ENCODE measurements around the gene CMTM2. TPM values are rescaled to one million over a fixed set of nuclear protein-coding genes. Genes with fewer than 3 reads are reported as not detected.

CMTM2 gene
- total RNA-seq, 1 donor from 2014 or later, result not detected

- Histone ChIP-seq H3K4me3 (no peak overlapping the region), H3K27ac (no peak overlapping the region), H3F3A (ENCODE audit: low read depth) (no peaks in the 10 kb centered on the region), H3K9ac (no peak overlapping the region), H2AFZ (replicated peaks) (no peak overlapping the region), H3K9me3 (ENCODE audit: low read depth) (no peaks in the 10 kb centered on the region), H3K79me2 (ENCODE audit: low read depth) (no peaks in the 10 kb centered on the region), H3K4me1 (no peaks in the 10 kb centered on the region), H3K36me3 (no peaks in the 10 kb centered on the region), H3K4me2 (no peak overlapping the region), H3K27me3 (no peaks in the 10 kb centered on the region), H4K20me1 (ENCODE audit: low read depth) (no peaks in the 10 kb centered on the region)
- Mint-ChIP-seq H3K4me3 (no peak overlapping the region), H3K9me3 (no peaks in the 10 kb centered on the region), H3K36me3 (peaks cover 10% of the 10 kb centered on the region), H3K4me1 (no peaks in the 10 kb centered on the region), H3K27ac (no peak overlapping the region), H3K27me3 (ENCODE audit: insufficient read depth, low read depth) (no peaks in the 10 kb centered on the region)
- TF ChIP-seq EZH2 (IDR thresholded peaks at IDR 0.05), result no peak
- TF ChIP-seq EZH2phosphoT487 (IDR thresholded peaks at IDR 0.05), result no peak
- TF ChIP-seq CTCF (IDR thresholded peaks at IDR 0.05), result no peak
- DNase-seq (ENCODE audit: low spot score), result no peak
These were observed 19.2 kb upstream of the CMTM2 start for GRCh38 chr16:66560107-66560506.

DNA sequence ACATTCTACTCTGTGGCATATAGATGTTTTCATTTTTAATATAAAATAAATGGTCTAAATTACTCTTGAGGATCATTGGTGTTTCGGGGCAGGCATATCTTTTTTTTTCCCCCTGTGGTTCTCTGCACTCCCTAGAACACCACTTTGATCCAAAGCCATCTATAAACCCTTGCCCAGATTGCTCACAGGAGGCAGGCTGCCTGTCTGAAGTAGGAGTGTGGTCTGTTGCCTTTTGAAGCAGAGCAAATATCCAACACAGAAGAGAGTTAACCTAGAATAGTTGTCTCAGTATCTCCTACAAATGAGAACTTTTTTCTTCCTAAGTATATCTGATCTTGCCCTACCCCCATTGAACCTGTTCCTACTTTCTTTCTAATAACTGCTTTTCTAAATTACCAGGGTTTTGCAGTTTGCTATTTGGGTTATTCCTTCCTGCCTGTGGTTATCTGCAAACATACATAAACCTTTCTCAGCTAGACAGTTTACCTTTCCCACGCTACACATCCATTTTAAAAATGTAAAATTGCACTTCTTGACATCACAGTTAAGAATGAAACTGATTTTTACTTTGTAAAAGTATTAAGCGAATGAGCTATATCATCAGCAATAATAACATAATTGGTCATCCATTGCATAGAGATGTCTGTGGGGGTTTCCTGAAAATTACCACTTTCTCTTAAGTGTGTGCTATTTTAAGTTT is 17.7 kb upstream of the CMTM2 start:
- Histone ChIP-seq H3K4me2 (no peak overlapping the region), H3K79me2 (ENCODE audit: low read depth) (no peaks in the 10 kb centered on the region), H3K9me3 (ENCODE audit: low read depth) (no peaks in the 10 kb centered on the region), H3F3A (ENCODE audit: low read depth) (no peaks in the 10 kb centered on the region), H3K9ac (no peak overlapping the region), H4K20me1 (ENCODE audit: low read depth) (no peaks in the 10 kb centered on the region), H3K27ac (no peak overlapping the region), H3K4me1 (no peaks in the 10 kb centered on the region), H3K36me3 (no peaks in the 10 kb centered on the region), H3K27me3 (no peaks in the 10 kb centered on the region), H3K4me3 (no peak overlapping the region), H2AFZ (replicated peaks) (no peak overlapping the region)
- DNase-seq (ENCODE audit: low spot score), result no peak
- Mint-ChIP-seq H3K9me3 (no peaks in the 10 kb centered on the region), H3K4me3 (no peak overlapping the region), H3K27me3 (ENCODE audit: insufficient read depth, low read depth) (no peaks in the 10 kb centered on the region), H3K27ac (no peak overlapping the region), H3K36me3 (peaks cover 8% of the 10 kb centered on the region), H3K4me1 (no peaks in the 10 kb centered on the region)
- TF ChIP-seq CTCF (IDR thresholded peaks at IDR 0.05) (no peak), EZH2 (IDR thresholded peaks at IDR 0.05) (no peak), EZH2phosphoT487 (IDR thresholded peaks at IDR 0.05) (no peak)

- TF ChIP-seq EZH2phosphoT487 (IDR thresholded peaks at IDR 0.05) (no peak), EZH2 (IDR thresholded peaks at IDR 0.05) (no peak), CTCF (IDR thresholded peaks at IDR 0.05) (no peak)
- Mint-ChIP-seq H3K27me3 (ENCODE audit: insufficient read depth, low read depth) (no peaks in the 10 kb centered on the region), H3K4me1 (no peaks in the 10 kb centered on the region), H3K36me3 (peaks cover 12% of the 10 kb centered on the region), H3K9me3 (no peaks in the 10 kb centered on the region), H3K4me3 (no peak overlapping the region), H3K27ac (no peak overlapping the region)
- Histone ChIP-seq H2AFZ (replicated peaks) (no peak overlapping the region), H3F3A (ENCODE audit: low read depth) (no peaks in the 10 kb centered on the region), H3K9me3 (ENCODE audit: low read depth) (no peaks in the 10 kb centered on the region), H3K36me3 (no peaks in the 10 kb centered on the region), H3K4me1 (no peaks in the 10 kb centered on the region), H3K9ac (no peak overlapping the region), H3K27ac (no peak overlapping the region), H3K27me3 (no peaks in the 10 kb centered on the region), H3K79me2 (ENCODE audit: low read depth) (no peaks in the 10 kb centered on the region), H3K4me2 (no peak overlapping the region), H3K4me3 (no peak overlapping the region), H4K20me1 (ENCODE audit: low read depth) (no peaks in the 10 kb centered on the region)
- DNase-seq (ENCODE audit: low spot score), result no peak
These were observed 16.9 kb upstream of the CMTM2 start for GRCh38 chr16:66562409-66562808.

Data from neural progenitor cell (in vitro differentiated cells).